Breast epithelium (tissue), 4 donors: ENCODE measurements around the gene GPR50. TPM values are rescaled to one million over a fixed set of nuclear protein-coding genes. Genes with fewer than 3 reads are reported as not detected.

Source experiments
- DNase-seq, 2 donors: peaks; one replicate each; pipeline ENCODE4 v3.0.0-alpha.2; 2019; ENCODE audit warnings: low spot score in 2 of 2
- H3K27ac ChIP-seq, 2 donors: fragments of 200-600 bp; sonication (generic) in 1 of 2; one replicate each; pipeline ENCODE4 v1.5.1; 2016 to 2019; ENCODE audit warnings: mild to moderate bottlenecking in 1 of 2
- H3K27me3 ChIP-seq, 2 donors: fragments of 200-600 bp; sonication (generic) in 1 of 2; one replicate each; pipeline versions ENCODE4 v1.5.1 to v1.6.0; 2017 to 2019; ENCODE audit warnings: control low read depth in 1 of 2, mild to moderate bottlenecking in 1 of 2
- H3K36me3 ChIP-seq: fragments of 200-600 bp; one replicate; pipeline ENCODE4 v1.5.1; 2019
- H3K4me1 ChIP-seq, 2 donors: fragments of 200-600 bp; sonication (generic); one replicate each; pipeline ENCODE4 v1.5.1; 2016 to 2019; ENCODE audit warnings: control low read depth in 1 of 2
- H3K4me3 ChIP-seq, 3 donors: fragments of 200-600 bp; sonication (generic); 1 replicate in 2 of 3; 2 replicates in 1 of 3; pipeline ENCODE4 v1.5.1; 2016 to 2019; ENCODE audit warnings: mild to moderate bottlenecking in 3 of 3, moderate library complexity in 2 of 3
- H3K9me3 ChIP-seq, 2 donors: fragments of 200-600 bp; sonication (generic) in 1 of 2; one replicate each; pipeline ENCODE4 v1.5.1; 2016 to 2019; ENCODE audit warnings: control low read depth in 1 of 2
- POLR2A ChIP-seq: fragments of 450-650 bp; IDR thresholded peaks from one replicate; pipeline ENCODE4 v1.6.1; 2016; ENCODE audit warnings: antibody characterized with exemption, mild to moderate bottlenecking, moderate library complexity
- POLR2AphosphoS5 ChIP-seq, 3 donors: sonication (generic); formaldehyde crosslinking; IDR thresholded peaks; one replicate each; pipeline ENCODE4 v1.6.1; 2017; ENCODE audit warnings: antibody characterized with exemption in 3 of 3
- intact Hi-C: fragments of 100-400 bp; cut with DNase I; formaldehyde crosslinking; loops from one replicate; pipeline ENCODE4 v1.15.1; 2023; ENCODE audit warnings: low total_unique reads
- total RNA-seq, 3 donors: library from RNA; depleted of rRNA; stranded (reverse); fragments of >200 nt; gene quantifications; one replicate each; pipeline ENCODE4 v1.1.0, GENCODE V29; 2016
- TF ChIP-seq, protein P1 (sequence below), 3 donors: fragments of 450-650 bp; IDR thresholded peaks; one replicate each; pipeline ENCODE4 v1.5.1; 2016 to 2017; ENCODE audit warnings: antibody characterized with exemption in 3 of 3, mild to moderate bottlenecking in 3 of 3, moderate library complexity in 3 of 3

Gene GPR50
- total RNA-seq, result under 1 TPM in 1 of 3 donors, not detected in 2; 0.15 TPM

DNA sequence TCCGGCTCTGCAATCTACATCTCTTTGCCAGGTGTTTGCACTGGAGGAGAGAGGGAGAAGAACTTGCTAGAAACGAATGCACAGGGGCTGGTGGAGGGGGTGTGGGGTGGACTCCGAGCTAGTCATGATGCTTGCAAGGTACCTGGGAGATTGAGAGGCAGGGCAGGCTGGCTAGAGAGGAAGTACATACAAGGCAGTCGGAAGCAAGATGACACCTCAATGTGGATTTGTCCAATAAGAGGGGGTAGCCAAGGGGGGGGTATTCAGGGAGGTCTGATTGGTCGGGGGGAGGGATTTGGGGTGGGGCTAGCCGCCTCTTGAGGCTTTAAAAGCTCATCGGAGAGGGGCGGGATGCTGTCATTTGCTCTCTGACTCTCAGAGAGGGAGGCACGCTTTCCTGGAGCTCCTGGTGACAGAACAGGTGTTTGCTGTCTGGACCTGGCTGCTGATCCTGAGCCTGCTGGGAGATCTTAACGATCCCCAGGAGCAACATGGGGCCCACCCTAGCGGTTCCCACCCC is at the start of gene GPR50:
Gene GPR50 (plus strand): TSS at position 354 of the 520 bp plus-strand sequence. CDS start 138 bp downstream, at position 492.
- H3K36me3 ChIP-seq, result no peaks in the 10 kb centered on the region
- H3K27me3 ChIP-seq, result peaks cover 0 to 91% of the 10 kb centered on the region in 2 donors
- no peak for DNase-seq
- no peak within 1 kb of the TSS for H3K27ac ChIP-seq
- intact Hi-C loops, result no loop called here
- no peak for TF ChIP-seq POLR2A
- no peak for TF ChIP-seq POLR2AphosphoS5 (IDR thresholded peaks at IDR 0.05)
- TF ChIP-seq, protein P1, sequence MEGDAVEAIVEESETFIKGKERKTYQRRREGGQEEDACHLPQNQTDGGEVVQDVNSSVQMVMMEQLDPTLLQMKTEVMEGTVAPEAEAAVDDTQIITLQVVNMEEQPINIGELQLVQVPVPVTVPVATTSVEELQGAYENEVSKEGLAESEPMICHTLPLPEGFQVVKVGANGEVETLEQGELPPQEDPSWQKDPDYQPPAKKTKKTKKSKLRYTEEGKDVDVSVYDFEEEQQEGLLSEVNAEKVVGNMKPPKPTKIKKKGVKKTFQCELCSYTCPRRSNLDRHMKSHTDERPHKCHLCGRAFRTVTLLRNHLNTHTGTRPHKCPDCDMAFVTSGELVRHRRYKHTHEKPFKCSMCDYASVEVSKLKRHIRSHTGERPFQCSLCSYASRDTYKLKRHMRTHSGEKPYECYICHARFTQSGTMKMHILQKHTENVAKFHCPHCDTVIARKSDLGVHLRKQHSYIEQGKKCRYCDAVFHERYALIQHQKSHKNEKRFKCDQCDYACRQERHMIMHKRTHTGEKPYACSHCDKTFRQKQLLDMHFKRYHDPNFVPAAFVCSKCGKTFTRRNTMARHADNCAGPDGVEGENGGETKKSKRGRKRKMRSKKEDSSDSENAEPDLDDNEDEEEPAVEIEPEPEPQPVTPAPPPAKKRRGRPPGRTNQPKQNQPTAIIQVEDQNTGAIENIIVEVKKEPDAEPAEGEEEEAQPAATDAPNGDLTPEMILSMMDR (IDR thresholded peaks at IDR 0.05), result no peak
- H3K4me1 ChIP-seq, result no peaks in the 10 kb centered on the region
- peaks cover 16 to 29% of the 10 kb centered on the region in 2 donors for H3K9me3 ChIP-seq
- H3K4me3 ChIP-seq, result peak within 1 kb of the TSS; percentile 17 to 49 (median 27)

DNA sequence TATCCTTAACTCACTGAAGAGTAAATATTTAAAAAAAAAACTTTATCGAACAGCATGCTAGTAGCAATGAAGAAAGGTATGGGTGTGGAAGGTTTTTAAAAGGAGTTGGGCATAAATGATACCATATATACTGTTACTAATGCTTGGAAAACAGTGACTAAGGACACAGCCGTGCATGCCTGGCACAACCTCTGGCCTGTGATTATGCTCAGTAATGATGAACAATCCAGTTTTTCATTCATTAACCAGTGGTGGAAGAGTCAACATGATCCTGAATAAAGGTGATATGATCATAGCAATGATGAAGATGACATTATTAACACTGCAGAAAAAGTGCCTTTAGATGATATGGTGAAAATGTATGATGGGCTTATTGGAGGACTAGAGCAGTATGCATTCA is 43.9 kb upstream of the GPR50 start:
- DNase-seq, result no peak
- H3K4me3 ChIP-seq, result no peak overlapping the region
- no peaks in the 10 kb centered on the region for H3K4me1 ChIP-seq
- no peaks in the 10 kb centered on the region for H3K9me3 ChIP-seq
- TF ChIP-seq, protein P1 (IDR thresholded peaks at IDR 0.05), result no peak
- no peak for TF ChIP-seq POLR2AphosphoS5 (IDR thresholded peaks at IDR 0.05)
- TF ChIP-seq POLR2A, result no peak
- H3K27me3 ChIP-seq, result no peaks in the 10 kb centered on the region
- H3K36me3 ChIP-seq, result no peaks in the 10 kb centered on the region
- intact Hi-C loops, result loop anchor here (5.0 kb wide), 1 partner anchor 220 kb away; no protein-coding TSS in a partner anchor
- no peak overlapping the region for H3K27ac ChIP-seq

DNA sequence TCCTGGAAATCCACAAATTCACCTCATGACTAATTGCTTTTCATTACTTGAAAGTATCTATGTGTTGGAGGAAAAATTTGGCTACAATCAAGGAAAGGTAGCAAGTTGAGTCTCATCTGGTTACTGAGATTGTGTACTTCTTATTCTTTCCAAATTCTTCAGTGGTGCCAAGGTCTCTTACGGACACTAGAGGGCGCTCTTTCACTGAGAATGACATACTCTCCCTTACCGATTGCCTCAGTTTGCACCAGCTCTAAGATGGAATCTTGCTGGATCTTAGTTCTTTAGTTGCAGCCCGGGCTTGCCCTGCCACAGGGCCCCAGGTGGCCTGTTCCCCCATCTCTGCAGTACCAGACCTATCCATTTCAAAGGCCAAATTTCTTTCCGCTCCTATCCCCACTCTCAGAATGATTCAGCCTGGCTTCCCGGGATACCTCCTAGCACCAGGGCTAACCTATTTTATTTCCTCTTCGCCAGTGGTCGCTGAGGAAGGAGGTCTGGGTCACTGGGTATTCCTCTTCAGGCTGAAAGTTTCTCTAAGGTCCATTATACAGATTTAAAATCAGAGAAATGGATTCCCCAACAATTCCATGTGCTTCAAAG is 24.6 kb upstream of the GPR50 start:
- H3K27ac ChIP-seq, result no peak overlapping the region
- no peaks in the 10 kb centered on the region for H3K36me3 ChIP-seq
- no peak for DNase-seq
- H3K4me3 ChIP-seq, result no peak overlapping the region
- no peaks in the 10 kb centered on the region for H3K4me1 ChIP-seq
- no peak for TF ChIP-seq POLR2AphosphoS5 (IDR thresholded peaks at IDR 0.05)
- TF ChIP-seq, protein P1 (IDR thresholded peaks at IDR 0.05), result peak; percentile 31 to 56 (median 52)
- H3K27me3 ChIP-seq, result peaks cover 0 to 60% of the 10 kb centered on the region in 2 donors
- intact Hi-C loops, result no loop called here
- no peaks in the 10 kb centered on the region for H3K9me3 ChIP-seq

DNA sequence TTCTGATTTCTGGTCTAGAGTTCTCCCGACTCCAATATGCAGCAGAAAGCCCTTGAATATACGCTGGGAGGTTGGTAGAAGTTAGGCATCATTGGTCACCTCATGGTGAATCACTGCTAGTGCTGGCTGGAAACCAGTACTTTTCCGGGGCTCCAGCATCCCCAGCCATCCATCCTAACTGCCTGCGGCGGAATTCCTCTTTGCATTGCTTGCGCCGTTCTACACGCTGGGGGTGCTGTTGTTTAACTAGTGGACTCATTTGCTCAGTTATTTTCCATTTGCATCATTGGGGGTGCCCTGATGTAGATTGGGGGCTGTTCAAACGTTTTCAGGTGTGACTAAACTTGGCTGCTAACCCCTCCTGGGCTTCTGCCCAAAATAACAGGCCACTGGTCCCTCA is 23.3 kb upstream of the GPR50 start:
- peaks cover 0 to 49% of the 10 kb centered on the region in 2 donors for H3K27me3 ChIP-seq
- no peak overlapping the region for H3K27ac ChIP-seq
- no peaks in the 10 kb centered on the region for H3K9me3 ChIP-seq
- H3K4me1 ChIP-seq, result no peaks in the 10 kb centered on the region
- H3K4me3 ChIP-seq, result no peak overlapping the region
- TF ChIP-seq POLR2AphosphoS5 (IDR thresholded peaks at IDR 0.05) (no peak), POLR2A (no peak)
- TF ChIP-seq, protein P1 (IDR thresholded peaks at IDR 0.05), result no peak
- no peaks in the 10 kb centered on the region for H3K36me3 ChIP-seq
- intact Hi-C loops, result no loop called here
- DNase-seq, result no peak

DNA sequence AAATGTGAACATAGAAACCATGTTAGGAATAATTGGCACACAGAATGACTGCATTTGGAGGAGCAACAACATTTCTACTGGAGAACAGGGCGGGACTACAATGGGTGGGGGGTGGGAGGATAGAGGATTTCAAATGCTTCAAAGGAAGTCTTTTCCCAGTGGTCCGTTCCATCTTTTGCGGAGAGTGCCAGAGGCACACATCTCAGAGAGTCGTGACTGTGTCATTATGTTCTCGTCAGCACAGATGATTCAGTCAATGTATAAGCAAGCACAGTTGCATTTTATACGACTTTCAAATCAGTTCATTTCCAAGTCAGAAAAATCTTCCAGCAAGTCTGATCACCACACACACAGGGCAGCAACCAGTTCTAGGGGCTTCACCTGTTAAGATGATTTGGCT is 22.7 kb upstream of the GPR50 start:
- intact Hi-C loops, result no loop called here
- Histone ChIP-seq H3K36me3 (no peaks in the 10 kb centered on the region), H3K27ac (no peak overlapping the region), H3K4me1 (no peaks in the 10 kb centered on the region), H3K4me3 (no peak overlapping the region), H3K27me3 (peaks cover 0 to 48% of the 10 kb centered on the region in 2 donors), H3K9me3 (no peaks in the 10 kb centered on the region)
- no peak for DNase-seq
- TF ChIP-seq POLR2AphosphoS5 (IDR thresholded peaks at IDR 0.05) (no peak), POLR2A (no peak)
- TF ChIP-seq, protein P1 (IDR thresholded peaks at IDR 0.05), result no peak
